GM10266 (cell line): ENCODE data around the gene MATN4.

Experiments used
- DNase-seq: peaks from one replicate; pipeline ENCODE4 v3.0.0; 2012; ENCODE audit errors: extremely low spot score
- CTCF ChIP-seq: IDR thresholded peaks from 2 replicates; pipeline ENCODE4 v1.5.1; 2012; ENCODE audit warnings: mild to moderate bottlenecking, low read depth; ENCODE audit not compliant: control insufficient read depth, insufficient read depth; ENCODE audit errors: missing control alignments

Gene MATN4

GRCh38 chr20:45268531-45268930, 39.6 kb downstream of the MATN4 start:
- DNase-seq = no peak
- TF ChIP-seq CTCF = no peak

GRCh38 chr20:45266977-45267376, 41.1 kb downstream of the MATN4 start:
- no peak for TF ChIP-seq CTCF

GRCh38 chr20:45263556-45264266, 44.4 kb downstream of the MATN4 start:
- TF ChIP-seq CTCF = no peak
- DNase-seq = no peak

More at GRCh38 chr20:45266977-45267376, 41.1 kb downstream of the MATN4 start:
- no peak for DNase-seq

GRCh38 chr20:45258664-45259063, 49.4 kb downstream of the MATN4 start:
- no peak for DNase-seq
- no peak for TF ChIP-seq CTCF

GRCh38 chr20:45258259-45258658, 49.8 kb downstream of the MATN4 start:
- DNase-seq = no peak
- TF ChIP-seq CTCF = no peak

GRCh38 chr20:45257711-45258110, 50.4 kb downstream of the MATN4 start:
- DNase-seq = no peak
- no peak for TF ChIP-seq CTCF

GRCh38 chr20:45257161-45257560, 50.9 kb downstream of the MATN4 start:
- DNase-seq = no peak
- no peak for TF ChIP-seq CTCF
